HCT116 (cell line): ENCODE measurements around the gene SP3.

Experiments used
- EZH2 ChIP-seq: fragments of 200-600 bp; sonication (generic); IDR thresholded peaks from 2 replicates; pipeline ENCODE4 v1.6.1; 2017; ENCODE audit warnings: antibody characterized with exemption, mixed run types
- FOSL1 ChIP-seq: IDR thresholded peaks from 2 replicates; pipeline ENCODE4 v1.6.1; 2012; ENCODE audit warnings: low read depth
- POLR2A ChIP-seq: IDR thresholded peaks from 2 replicates; pipeline ENCODE4 v1.7.0; 2011; ENCODE audit warnings: borderline replicate concordance; ENCODE audit not compliant: insufficient read depth, insufficient read length; ENCODE audit errors: extremely low read depth
- POLR2AphosphoS5 ChIP-seq: IDR thresholded peaks from 2 replicates; pipeline ENCODE4 v1.6.1; 2011; ENCODE audit warnings: mild to moderate bottlenecking, low read depth, low read length, moderate library complexity
- YY1 ChIP-seq: IDR thresholded peaks from 2 replicates; pipeline ENCODE4 v1.6.1; 2011; ENCODE audit warnings: low read length, low read depth, moderate library complexity, mild to moderate bottlenecking; ENCODE audit not compliant: insufficient replicate concordance; ENCODE audit errors: extremely low read depth
- ZNF274 ChIP-seq: fragments of 200-500 bp; sonication (Bioruptor generic); IDR thresholded peaks from 2 replicates; pipeline ENCODE4 v1.6.1; 2014; ENCODE audit warnings: mild to moderate bottlenecking, low read depth, low read length, inconsistent platforms
- TF ChIP-seq, protein P1 (sequence below), 3 experiments: fragments of 200-600 bp in 1 of 3; sonication (generic) in 1 of 3; IDR thresholded peaks in 2 of 3; conservative IDR thresholded peaks in 1 of 3; 2 replicates each; pipeline ENCODE4 v1.5.1; 2012 to 2017; ENCODE audit warnings: low read depth in 2 of 3, low read length in 2 of 3, antibody characterized with exemption in 1 of 3, borderline replicate concordance in 1 of 3, control low read depth in 1 of 3, mild to moderate bottlenecking in 1 of 3, mixed read lengths in 1 of 3, mixed run types in 1 of 3, moderate library complexity in 1 of 3; ENCODE audit not compliant: insufficient read depth in 1 of 3
- TF ChIP-seq, protein P2 (sequence below): IDR thresholded peaks from 2 replicates; pipeline ENCODE4 v1.6.1; 2012; ENCODE audit warnings: low read depth
- TF ChIP-seq, protein P3 (sequence below): IDR thresholded peaks from 2 replicates; pipeline ENCODE4 v1.6.1; 2011; ENCODE audit warnings: mild to moderate bottlenecking, low read length, moderate library complexity; ENCODE audit not compliant: insufficient replicate concordance; ENCODE audit errors: extremely low read depth

DNA sequence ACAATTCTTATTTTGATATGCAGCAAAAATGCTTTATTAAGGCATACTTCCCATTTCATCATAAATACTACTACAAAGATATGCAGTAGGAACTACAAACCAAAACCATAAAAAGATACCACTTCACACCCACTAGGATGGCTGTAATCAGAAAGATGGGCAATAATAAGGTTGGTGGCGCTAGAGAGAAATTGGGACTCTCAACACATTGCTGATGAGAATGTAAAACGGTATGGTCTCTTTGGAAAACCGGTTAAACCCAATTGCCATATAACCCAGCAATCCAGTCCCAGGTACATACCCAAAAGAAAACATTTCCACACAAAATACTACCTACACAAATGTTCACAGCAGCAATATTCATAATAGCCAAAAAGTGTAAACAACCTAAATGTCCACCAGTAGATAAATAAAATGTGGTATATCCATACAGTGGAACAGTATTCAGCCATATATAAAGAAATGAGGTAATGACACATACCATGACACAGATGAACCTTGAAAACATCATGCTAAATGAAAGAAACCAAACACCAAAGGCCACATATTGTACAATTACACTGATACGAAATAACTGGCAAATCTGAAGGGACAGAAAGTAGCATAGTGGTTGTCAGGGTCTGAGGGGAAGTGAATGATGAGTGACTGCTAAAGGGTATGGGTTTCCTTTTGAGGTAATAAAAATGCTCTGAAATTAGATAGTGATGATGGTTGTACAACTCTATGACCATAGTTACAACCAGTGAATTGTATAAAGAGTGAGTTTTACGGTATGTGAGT, 12.7 kb downstream of the SP3 start:
- no peak for TF ChIP-seq YY1
- no peak for TF ChIP-seq ZNF274
- TF ChIP-seq, protein P1, sequence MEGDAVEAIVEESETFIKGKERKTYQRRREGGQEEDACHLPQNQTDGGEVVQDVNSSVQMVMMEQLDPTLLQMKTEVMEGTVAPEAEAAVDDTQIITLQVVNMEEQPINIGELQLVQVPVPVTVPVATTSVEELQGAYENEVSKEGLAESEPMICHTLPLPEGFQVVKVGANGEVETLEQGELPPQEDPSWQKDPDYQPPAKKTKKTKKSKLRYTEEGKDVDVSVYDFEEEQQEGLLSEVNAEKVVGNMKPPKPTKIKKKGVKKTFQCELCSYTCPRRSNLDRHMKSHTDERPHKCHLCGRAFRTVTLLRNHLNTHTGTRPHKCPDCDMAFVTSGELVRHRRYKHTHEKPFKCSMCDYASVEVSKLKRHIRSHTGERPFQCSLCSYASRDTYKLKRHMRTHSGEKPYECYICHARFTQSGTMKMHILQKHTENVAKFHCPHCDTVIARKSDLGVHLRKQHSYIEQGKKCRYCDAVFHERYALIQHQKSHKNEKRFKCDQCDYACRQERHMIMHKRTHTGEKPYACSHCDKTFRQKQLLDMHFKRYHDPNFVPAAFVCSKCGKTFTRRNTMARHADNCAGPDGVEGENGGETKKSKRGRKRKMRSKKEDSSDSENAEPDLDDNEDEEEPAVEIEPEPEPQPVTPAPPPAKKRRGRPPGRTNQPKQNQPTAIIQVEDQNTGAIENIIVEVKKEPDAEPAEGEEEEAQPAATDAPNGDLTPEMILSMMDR (IDR thresholded peaks at IDR 0.05 in 2 of 3, conservative IDR thresholded peaks at IDR 0.05 in 1 of 3; ENCODE audit: borderline replicate concordance in 1 of 3, insufficient read depth in 1 of 3, low read depth in 2 of 3, low read length in 2 of 3), result peak in 2 of 3 experiments; percentile 4 to 37; a peak in 1 of 6 replicates
- no peak for TF ChIP-seq POLR2AphosphoS5
- TF ChIP-seq, protein P2, sequence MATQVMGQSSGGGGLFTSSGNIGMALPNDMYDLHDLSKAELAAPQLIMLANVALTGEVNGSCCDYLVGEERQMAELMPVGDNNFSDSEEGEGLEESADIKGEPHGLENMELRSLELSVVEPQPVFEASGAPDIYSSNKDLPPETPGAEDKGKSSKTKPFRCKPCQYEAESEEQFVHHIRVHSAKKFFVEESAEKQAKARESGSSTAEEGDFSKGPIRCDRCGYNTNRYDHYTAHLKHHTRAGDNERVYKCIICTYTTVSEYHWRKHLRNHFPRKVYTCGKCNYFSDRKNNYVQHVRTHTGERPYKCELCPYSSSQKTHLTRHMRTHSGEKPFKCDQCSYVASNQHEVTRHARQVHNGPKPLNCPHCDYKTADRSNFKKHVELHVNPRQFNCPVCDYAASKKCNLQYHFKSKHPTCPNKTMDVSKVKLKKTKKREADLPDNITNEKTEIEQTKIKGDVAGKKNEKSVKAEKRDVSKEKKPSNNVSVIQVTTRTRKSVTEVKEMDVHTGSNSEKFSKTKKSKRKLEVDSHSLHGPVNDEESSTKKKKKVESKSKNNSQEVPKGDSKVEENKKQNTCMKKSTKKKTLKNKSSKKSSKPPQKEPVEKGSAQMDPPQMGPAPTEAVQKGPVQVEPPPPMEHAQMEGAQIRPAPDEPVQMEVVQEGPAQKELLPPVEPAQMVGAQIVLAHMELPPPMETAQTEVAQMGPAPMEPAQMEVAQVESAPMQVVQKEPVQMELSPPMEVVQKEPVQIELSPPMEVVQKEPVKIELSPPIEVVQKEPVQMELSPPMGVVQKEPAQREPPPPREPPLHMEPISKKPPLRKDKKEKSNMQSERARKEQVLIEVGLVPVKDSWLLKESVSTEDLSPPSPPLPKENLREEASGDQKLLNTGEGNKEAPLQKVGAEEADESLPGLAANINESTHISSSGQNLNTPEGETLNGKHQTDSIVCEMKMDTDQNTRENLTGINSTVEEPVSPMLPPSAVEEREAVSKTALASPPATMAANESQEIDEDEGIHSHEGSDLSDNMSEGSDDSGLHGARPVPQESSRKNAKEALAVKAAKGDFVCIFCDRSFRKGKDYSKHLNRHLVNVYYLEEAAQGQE, result no peak
- no peak for TF ChIP-seq FOSL1
- no peak for TF ChIP-seq EZH2
- TF ChIP-seq, protein P3, sequence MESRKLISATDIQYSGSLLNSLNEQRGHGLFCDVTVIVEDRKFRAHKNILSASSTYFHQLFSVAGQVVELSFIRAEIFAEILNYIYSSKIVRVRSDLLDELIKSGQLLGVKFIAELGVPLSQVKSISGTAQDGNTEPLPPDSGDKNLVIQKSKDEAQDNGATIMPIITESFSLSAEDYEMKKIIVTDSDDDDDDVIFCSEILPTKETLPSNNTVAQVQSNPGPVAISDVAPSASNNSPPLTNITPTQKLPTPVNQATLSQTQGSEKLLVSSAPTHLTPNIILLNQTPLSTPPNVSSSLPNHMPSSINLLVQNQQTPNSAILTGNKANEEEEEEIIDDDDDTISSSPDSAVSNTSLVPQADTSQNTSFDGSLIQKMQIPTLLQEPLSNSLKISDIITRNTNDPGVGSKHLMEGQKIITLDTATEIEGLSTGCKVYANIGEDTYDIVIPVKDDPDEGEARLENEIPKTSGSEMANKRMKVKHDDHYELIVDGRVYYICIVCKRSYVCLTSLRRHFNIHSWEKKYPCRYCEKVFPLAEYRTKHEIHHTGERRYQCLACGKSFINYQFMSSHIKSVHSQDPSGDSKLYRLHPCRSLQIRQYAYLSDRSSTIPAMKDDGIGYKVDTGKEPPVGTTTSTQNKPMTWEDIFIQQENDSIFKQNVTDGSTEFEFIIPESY, result no peak
- TF ChIP-seq POLR2A, result no peak
